Panc1 (cell line): ENCODE results near the gene GPR173. TPM values are rescaled to one million over a fixed set of nuclear protein-coding genes. Genes with fewer than 3 reads are reported as not detected.

Experiments
- ATAC-seq: fragments of 200-7000 bp; cut with Tn5 transposase; 2 replicates; pipeline ENCODE4 v1.9.1; 2020; ENCODE audit warnings: mild to moderate bottlenecking, moderate library complexity
- BruUV-seq: library from RNA; stranded (reverse); fragments of 400-500 nt; replicated peaks from 2 replicates; lab custom pipeline; 2021; lab: Mats Ljungman, UMichigan
- CTCF ChIA-PET: fragments of 300-600 bp; sonication (Branson Sonifier 250); formaldehyde crosslinking; loops from one replicate; lab custom pipeline; 2022; ENCODE audit warnings: antibody characterized with exemption; lab: Charles Lee
- POLR2A ChIA-PET: fragments of 300-600 bp; sonication (Branson Sonifier 250); formaldehyde crosslinking; loops from one replicate; lab custom pipeline; 2022; ENCODE audit warnings: antibody characterized with exemption; lab: Charles Lee
- DNase-seq: peaks from one replicate; pipeline ENCODE4 v3.0.0-alpha.2; 2010; ENCODE audit warnings: low read depth, low spot score
- H3K27ac ChIP-seq: 2 replicates; pipeline ENCODE4 v1.5.1; 2011; ENCODE audit warnings: mild to moderate bottlenecking, low read length, inconsistent platforms
- H3K27me3 ChIP-seq: fragments of 200-500 bp; sonication (Bioruptor generic); 2 replicates; pipeline ENCODE4 v1.6.0; 2014; ENCODE audit warnings: low read length, inconsistent platforms; ENCODE audit not compliant: control insufficient read depth, insufficient read depth
- H3K36me3 ChIP-seq: fragments of 200-500 bp; sonication (Bioruptor generic); 2 replicates; pipeline ENCODE4 v1.5.1; 2014; ENCODE audit warnings: inconsistent platforms, mild to moderate bottlenecking, low read length, moderate library complexity; ENCODE audit not compliant: control insufficient read depth, insufficient read depth
- H3K4me1 ChIP-seq: 2 replicates; pipeline ENCODE4 v1.5.1; 2011; ENCODE audit warnings: inconsistent platforms, mild to moderate bottlenecking, low read length, moderate library complexity; ENCODE audit not compliant: control insufficient read depth, insufficient read depth
- H3K4me3 ChIP-seq, 2 experiments: 2 replicates each; pipeline ENCODE4 v1.5.1; 2011 to 2012; ENCODE audit warnings: low read depth in 2 of 2, low read length in 2 of 2, mild to moderate bottlenecking in 2 of 2, inconsistent platforms in 1 of 2, moderate library complexity in 1 of 2
- H3K9me3 ChIP-seq: fragments of 200-500 bp; sonication (Bioruptor generic); 2 replicates; pipeline ENCODE4 v1.5.1; 2014; ENCODE audit warnings: low read depth, mild to moderate bottlenecking, inconsistent platforms, low read length, moderate library complexity; ENCODE audit not compliant: control insufficient read depth, insufficient read depth
- CTCF ChIP-seq: fragments of 450-650 bp; IDR thresholded peaks from 2 replicates; pipeline ENCODE4 v1.5.1; 2017; ENCODE audit warnings: mild to moderate bottlenecking
- POLR2AphosphoS5 ChIP-seq: IDR thresholded peaks from 2 replicates; pipeline ENCODE4 v1.6.1; 2012; ENCODE audit warnings: mild to moderate bottlenecking, low read depth, low read length, moderate library complexity
- REST ChIP-seq, 2 experiments: IDR thresholded peaks; 2 replicates each; pipeline ENCODE4 v1.6.1; 2011 to 2012; ENCODE audit warnings: low read depth in 2 of 2, control low read depth in 1 of 2, low read length in 1 of 2, mild to moderate bottlenecking in 1 of 2, moderate library complexity in 1 of 2; ENCODE audit not compliant: insufficient read depth in 1 of 2
- SIN3A ChIP-seq: IDR thresholded peaks from 2 replicates; pipeline ENCODE4 v1.6.1; 2012; ENCODE audit warnings: low read depth, mild to moderate bottlenecking, low read length, moderate library complexity, borderline replicate concordance; ENCODE audit not compliant: insufficient read depth
- TCF7L2 ChIP-seq: IDR thresholded peaks from 2 replicates; pipeline ENCODE4 v1.6.1; 2011; ENCODE audit warnings: mild to moderate bottlenecking, low read depth, low read length, inconsistent platforms
- in situ Hi-C: cut with HindIII; loops from 2 replicates; pipeline ENCODE4 v1.10.0; 2016; ENCODE audit warnings: low sequenced_read_pairs, low pct_unique_long_range_greater_than_20kb
- intact Hi-C: fragments of 100-400 bp; cut with micrococcal nuclease; formaldehyde crosslinking; loops from one replicate; pipeline ENCODE4 v1.10.0; 2022; ENCODE audit not compliant: unreplicated experiment
- total RNA-seq: library from RNA; stranded (reverse); gene quantifications from one replicate; pipeline ENCODE4 v1.2.1, GENCODE V29; 2021; ENCODE audit not compliant: unreplicated experiment

GPR173 gene
- total RNA-seq, 1 experiment from 2014 or later, result 0.13 TPM

GRCh38 chrX:53005327-53005726, 43.3 kb upstream of the GPR173 start:
- DNase-seq (no peak), ATAC-seq (no peak)
- Histone ChIP-seq H3K9me3 (no peaks in the 10 kb centered on the region), H3K4me3 (no peak overlapping the region), H3K36me3 (no peaks in the 10 kb centered on the region), H3K4me1 (no peaks in the 10 kb centered on the region), H3K27me3 (no peaks in the 10 kb centered on the region), H3K27ac (no peak overlapping the region)
- CTCF ChIA-PET, result no interaction called here
- BruUV-seq, result no TSS peak
- POLR2A ChIA-PET, result no interaction called here
- in situ Hi-C loops, result no loop called here
- TF ChIP-seq REST (IDR thresholded peaks at IDR 0.05; ENCODE audit: insufficient read depth in 1 of 2, low read depth in 2 of 2, low read length in 1 of 2), result no peak
- TF ChIP-seq TCF7L2, result no peak
- TF ChIP-seq POLR2AphosphoS5, result no peak
- TF ChIP-seq SIN3A, result no peak
- TF ChIP-seq CTCF, result no peak
- intact Hi-C loops, result no loop called here

- BruUV-seq, result no TSS peak
- Histone ChIP-seq H3K9me3 (no peaks in the 10 kb centered on the region), H3K27ac (no peak overlapping the region), H3K27me3 (no peaks in the 10 kb centered on the region), H3K36me3 (no peaks in the 10 kb centered on the region), H3K4me3 (no peak overlapping the region), H3K4me1 (no peaks in the 10 kb centered on the region)
- ATAC-seq (no peak), DNase-seq (no peak)
- in situ Hi-C loops (no loop called here), intact Hi-C loops (no loop called here)
- TF ChIP-seq TCF7L2, result no peak
- TF ChIP-seq POLR2AphosphoS5, result no peak
- no peak for TF ChIP-seq REST (IDR thresholded peaks at IDR 0.05; ENCODE audit: insufficient read depth in 1 of 2, low read depth in 2 of 2, low read length in 1 of 2)
- TF ChIP-seq SIN3A, result no peak
- no peak for TF ChIP-seq CTCF
- ChIA-PET CTCF (interaction anchor here (1.1 kb wide), 1 partner anchor 13 kb away, joined by 3 read pairs; no protein-coding TSS in a partner anchor), POLR2A (no interaction called here)
These were observed 39.6 kb upstream of the GPR173 start for GRCh38 chrX:53009032-53009431.
